ENCODE data around the gene TMEM63A.

- TF ChIP-seq CTCF (IDR thresholded peaks at IDR 0.05 in 4 of 5, conservative IDR thresholded peaks at IDR 0.05 in 1 of 5) (peak; percentile 43 to 71 (median 55)), POLR2A (IDR thresholded peaks at IDR 0.05) (peak; percentile 72 to 77)
Measured at GRCh38 chr1:225881959-225882693, at the start of gene TMEM63A.
